Activated gamma-delta T cell (primary cell): Measurements from ENCODE around the gene TNNT3.
"Not testable (repeated sequence)": the region's sequence is repeated elsewhere in the genome, so short reads cannot be mapped to it uniquely, and the experiment has no call there.

Experiments
- DNase-seq: peaks from one replicate; lab custom pipeline; 2025; lab: John Stamatoyannopoulos, UW

The TNNT3 gene

GRCh38 chr11:1935156-1936071 lies 15.9 kb downstream of the TNNT3 start:
- DNase-seq: no peak

DNA sequence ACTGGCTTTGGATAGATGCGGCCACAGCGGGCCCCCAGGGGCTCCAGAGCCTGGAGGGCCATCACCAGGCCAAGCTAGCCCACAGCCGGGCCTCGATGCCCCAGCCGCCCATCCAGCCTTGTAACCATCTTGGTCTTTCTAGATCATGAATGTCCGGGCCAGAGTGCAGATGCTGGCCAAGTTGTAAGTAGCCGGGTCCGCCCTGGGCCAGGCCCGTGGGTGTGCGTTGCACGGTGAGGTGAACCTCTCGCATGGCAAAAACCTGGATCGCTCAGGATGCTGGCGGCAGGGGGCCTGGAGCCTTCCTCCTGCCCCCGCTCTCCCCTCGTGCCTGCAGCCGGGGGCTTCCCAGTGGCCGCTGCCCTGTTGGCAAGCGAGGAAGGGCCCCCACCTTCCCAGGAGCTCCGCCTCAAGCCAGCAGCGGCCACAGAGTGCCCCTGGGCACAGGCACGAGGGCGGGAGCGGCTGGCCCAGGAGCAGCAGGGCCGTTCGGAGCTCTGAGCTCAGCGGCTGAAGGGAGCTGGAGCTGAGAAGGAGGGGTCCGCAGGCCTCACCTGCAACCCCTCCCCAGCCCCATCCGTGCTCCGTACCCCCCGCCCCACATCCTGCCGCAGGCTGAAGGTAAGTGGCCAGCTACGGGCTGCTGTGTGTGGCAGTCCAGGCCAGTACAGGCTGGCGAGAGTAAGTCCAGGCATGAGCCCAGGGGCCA lies 16.7 kb downstream of the TNNT3 start:
- no peak for DNase-seq

DNA sequence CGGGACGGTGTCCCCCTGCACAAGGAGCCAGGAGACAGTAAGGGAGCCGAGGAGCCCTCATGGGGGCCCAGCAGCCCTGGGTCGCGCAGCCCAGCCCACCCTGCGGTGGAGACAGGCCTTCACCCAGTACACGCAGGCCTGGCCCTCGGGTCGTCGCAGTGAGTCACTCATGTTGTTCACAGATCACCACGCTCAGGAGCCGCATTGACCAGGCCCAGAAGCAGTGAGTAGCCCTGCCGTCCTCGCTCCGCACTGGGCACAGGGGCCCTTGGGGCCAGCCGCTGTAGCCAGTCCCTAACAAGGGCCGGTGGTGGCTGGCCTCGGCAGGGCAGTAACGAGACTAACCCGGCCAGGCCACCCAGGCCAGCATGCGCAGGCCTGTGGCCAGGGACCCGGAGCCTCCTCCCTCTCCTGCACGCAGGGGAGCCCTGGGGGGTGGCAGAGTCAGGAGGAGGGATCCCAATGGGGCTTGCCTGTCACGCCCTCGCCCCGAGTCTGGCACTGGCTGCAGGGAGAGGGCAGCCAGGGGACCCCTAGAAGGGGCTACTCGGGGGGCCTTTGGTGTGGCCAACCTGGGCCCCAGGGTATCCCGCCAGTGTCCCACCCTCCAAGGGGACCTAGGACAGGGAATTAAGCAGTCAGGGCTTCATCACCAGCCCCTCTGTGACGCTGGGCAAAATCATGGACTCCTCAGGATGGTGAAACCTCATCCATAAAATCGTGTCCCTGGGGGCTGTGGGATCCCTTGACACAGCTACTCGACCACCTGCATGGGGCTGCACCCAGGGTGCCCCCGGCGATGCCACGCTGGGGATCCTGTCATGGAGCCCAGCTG lies 17.5 kb downstream of the TNNT3 start:
- no peak for DNase-seq

DNA sequence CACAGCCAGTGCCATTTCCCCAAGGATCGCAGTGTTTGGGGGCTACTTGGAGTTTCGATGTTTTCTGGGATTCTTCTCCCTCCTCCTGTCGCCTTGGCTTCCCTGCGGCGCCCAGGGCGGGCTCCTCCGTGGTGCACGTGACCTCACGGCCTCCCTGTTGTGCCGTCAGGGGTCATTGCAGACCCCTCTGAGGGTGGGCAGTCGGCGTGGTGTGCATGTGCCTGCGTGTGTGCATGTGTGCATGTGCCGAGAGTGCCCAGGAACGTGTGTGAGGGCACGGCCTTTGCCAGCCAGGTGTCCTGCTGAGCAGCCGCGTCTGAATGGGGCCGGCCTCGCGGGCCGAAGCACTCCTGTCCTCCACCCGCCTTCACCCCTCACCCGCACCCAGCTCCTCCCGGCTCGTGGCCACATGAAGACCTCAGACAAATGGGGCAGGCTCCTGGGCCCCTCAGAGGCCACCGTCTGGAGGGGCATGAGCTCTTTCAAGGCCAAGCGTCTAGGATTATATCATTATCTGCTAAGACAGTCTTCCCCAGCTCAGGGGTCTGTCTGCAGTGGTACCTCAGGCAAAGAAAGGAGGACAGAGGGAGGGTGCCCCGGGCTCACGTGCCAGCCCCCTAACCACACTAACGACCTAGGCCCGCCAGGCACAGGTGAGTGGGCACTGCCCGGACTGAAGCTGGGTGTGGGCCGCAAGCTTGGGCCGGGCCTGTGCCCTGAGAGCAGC lies 18.3 kb downstream of the TNNT3 start:
- no peak for DNase-seq

DNA sequence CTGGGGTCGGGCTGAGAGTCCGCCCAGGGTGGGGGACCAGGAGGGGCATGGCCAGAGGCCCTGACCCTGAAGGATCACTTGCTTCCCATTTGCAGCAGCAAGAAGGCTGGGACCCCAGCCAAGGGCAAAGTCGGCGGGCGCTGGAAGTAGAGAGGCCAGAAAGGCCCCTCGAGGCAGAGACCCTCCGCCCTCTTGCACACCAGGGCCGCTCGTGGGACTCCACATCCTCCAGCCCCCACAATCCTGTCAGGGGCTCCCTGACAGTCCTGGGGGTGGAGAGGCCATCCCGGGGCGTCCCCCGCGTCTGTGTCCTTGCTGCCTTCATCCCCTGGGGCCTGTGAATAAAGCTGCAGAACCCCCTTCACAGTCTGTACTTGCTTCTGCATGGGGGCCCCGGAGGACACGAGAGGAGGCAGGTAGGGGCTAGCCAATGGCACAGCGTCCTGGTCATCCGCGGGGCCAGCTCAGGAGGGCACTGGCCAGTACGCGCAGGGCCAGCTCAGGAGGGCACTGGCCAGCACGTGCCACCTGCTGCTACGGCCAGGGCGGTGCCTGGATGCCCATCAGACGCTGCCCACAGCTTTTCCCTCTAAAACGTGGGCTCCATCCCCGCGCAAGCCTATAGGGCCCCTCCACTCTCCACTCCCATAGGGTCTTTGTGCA lies 19.0 kb downstream of the TNNT3 start:
- no peak for DNase-seq

- DNase-seq: no peak
These were observed 19.6 kb downstream of the TNNT3 start for GRCh38 chr11:1939006-1939625.

GRCh38 chr11:1939788-1940187 lies 20.3 kb downstream of the TNNT3 start:
- not testable (repeated sequence) for DNase-seq

GRCh38 chr11:1942558-1943260 lies 23.2 kb downstream of the TNNT3 start:
- DNase-seq: no peak

GRCh38 chr11:1943576-1943975 lies 24.1 kb downstream of the TNNT3 start:
- no peak for DNase-seq

DNA sequence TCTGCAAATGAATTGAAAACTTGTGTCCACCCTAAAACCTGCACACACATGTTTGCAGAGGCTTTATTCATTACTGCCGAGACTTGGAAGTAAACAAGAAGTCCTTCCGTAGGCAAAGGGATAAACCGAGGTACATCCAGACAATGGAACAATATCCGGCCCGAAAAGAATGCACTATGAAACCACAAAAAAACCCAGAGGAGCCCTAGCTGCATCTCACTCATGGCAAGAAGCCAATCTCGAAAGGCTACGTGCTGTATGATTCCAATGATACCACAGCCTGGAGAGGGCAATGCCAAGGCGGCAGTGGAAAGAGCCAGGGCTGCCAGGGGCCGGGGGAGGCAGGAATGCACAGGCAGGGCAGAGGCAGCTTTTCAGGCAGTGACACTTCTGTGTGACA lies 24.5 kb downstream of the TNNT3 start:
- DNase-seq: no peak

GRCh38 chr11:1946812-1947484 lies 27.4 kb downstream of the TNNT3 start, which contains the start of gene MRPL23:
Gene MRPL23 (plus strand): TSS chr11:1947332. CDS start chr11:1947363, 31 bp downstream.
- DNase-seq: no peak

DNA sequence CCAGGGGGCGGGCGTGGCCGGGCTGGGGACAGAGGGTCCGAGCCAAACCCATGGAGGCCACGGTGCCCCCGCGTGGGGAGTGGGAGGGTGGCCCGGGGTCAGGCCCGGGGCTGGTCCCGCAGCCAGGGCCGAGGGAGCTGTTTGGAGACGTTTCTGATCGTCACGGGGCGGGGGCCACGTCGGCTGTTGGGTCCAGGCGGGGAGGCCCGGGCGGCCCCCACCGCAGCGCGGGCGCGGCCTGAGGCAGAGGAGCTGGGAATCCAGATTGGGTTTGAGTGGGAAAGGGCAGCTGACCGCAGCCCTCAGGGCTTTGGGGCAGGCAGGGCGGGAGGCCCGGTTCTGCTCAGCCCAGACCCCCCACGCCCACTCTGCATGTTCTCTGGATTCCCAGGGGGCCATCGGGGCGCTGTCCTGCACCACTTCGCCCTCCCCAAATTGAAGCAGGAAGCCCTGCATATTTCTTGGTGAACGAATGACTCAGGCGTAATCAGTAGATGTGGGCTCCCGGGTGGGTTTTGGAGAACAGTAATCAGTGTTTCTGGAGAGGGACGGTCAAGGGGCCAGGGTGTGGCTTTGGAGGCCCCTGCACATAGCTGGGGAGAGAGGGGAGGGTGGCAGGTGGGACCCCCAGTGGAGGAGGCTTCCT lies 28.2 kb downstream of the TNNT3 start:
- no peak for DNase-seq

- DNase-seq: no peak
These were observed 28.9 kb downstream of the TNNT3 start for GRCh38 chr11:1948389-1948788.

DNA sequence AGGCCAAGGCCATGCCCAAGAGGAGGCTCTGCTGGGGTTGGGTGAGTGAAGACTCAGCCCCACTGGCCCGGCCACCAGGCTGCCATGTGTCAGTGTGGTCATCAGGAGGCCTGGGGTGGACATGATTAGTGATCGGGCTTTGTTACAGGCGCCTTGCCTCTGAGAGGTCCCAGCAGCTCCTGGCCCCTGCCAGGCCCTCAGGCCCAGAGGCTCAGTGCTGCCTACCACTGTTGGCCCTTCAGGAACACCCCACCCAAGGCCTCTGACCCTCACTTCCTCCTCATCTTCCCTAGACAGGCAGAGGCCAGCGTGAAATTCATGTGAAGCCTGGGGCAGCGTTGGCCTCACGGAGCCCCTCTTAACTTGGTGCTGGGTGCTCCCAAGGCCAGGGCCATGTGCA lies 29.8 kb downstream of the TNNT3 start:
- no peak for DNase-seq

DNA sequence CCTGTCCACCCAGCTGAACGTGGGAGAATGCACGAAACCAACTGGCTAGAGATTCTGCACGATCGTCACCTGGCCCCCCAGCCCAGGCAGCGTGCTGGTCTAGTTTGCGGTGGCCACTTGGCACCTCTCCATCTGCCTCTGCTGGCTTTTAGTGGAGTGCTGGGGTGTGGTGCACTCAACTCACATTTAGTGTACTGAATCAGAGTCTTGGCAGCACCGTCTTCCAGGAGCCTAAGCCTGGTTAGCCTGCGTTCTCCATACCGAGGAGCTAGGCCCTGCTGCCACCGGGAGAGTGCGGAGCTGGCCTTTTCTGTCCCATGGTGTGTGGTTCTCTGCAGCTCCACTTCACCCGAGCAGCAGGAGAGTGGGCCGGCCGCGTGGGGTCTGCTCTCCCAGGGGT lies 30.4 kb downstream of the TNNT3 start:
- no peak for DNase-seq

DNA sequence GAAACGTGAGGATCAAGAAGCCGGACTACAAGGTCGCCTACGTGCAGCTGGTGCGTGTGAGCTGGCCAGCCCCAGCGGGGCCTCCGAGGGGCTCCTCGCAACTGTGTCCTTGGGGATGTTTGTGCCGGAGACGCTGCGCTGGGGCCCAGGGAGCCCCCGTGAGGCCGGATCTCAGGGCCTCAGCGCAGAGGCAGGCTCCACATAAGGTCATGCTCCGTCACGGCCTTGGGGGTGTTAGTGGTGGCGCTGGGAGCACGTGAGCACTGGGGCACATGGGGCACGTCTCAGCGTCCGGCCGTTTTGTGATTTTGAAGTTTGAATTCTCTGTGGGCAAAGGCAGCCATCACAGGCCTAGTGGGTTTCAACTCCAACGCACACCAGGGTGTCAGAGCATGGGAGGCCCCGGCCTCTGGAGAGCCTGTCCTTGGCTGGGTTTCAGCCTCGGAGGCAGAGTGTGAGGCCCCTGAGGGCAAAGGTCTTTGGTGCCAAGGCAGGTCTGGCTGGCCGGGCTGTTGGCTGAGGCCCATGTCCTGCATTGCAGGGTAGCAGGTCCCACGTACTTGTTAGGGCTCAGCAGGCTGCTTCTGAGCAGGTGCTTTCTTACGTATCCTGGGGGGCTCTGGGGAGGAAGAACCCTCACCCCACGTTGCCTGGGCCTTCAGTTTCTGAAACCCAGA lies 33.4 kb downstream of the TNNT3 start:
- no peak for DNase-seq

DNA sequence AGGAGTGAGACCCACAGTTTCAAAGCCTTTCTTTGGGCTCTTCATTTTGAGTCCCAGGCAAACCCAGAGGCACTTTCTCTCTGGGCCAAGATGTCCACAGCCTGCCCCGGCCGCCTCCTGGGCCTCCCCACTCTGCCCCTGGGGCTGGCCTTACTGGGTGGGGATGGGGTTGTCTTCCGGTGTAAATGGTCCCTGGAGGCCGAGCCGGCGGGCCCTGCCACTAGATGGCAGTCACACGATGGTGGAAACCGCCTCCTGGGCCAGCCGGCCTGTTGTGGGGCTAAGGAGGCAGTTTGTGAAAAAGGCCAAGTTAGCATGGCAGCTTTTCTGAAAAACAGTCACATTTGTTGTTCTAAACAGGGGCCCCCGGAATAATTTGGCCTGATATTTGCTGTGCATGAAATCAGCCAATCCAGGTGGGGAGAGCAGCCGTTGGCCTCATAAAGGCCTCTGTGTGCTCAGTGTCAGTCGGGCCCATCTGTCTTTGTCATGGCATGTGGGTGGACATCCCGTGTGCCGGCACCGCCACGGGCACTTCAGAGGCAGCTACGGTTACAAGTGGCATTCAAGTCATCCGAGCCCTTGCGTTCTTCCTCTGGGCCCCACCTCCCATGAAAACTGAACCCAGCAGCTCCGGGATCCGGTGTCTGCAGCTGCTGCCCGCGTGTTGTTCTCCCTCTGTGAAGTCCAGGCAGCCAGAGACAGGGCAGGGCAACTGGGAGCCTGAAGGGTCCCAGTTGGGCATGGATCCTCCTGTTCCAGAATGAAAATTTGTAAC lies 34.2 kb downstream of the TNNT3 start:
- no peak for DNase-seq
